Measurements from ENCODE around the gene SMIM27. TPM values are rescaled to one million over a fixed set of nuclear protein-coding genes. Genes with fewer than 3 reads are reported as not detected.

Gene SMIM27
- total and polyA plus RNA-seq, 8 donors, result 3.5 to 14.4 (median 6.9) TPM

GRCh38 chr9:32573821-32574220 is 21.7 kb downstream of the SMIM27 start:
- Histone ChIP-seq H3K36me3 (no peaks in the 10 kb centered on the region), H3K27ac (peak overlapping the region in 2 of 4 donors; percentile 83 to 87), H3K4me1 (peaks cover 0 to 21% (median 11%) of the 10 kb centered on the region in 3 donors), H3K27me3 (no peaks in the 10 kb centered on the region), H3K9me3 (no peaks in the 10 kb centered on the region), H3K4me3 (peak overlapping the region in 2 of 4 donors; percentile 79 to 87)
- TF ChIP-seq CTCF (IDR thresholded peaks at IDR 0.05), result no peak
- no peak for ATAC-seq
- intact Hi-C loops (cut with DNase I), result loop anchor here in 2 of 3 donors (5.0 to 10.0 kb wide), 2 partner anchors 132 to 139 kb away; no protein-coding TSS in a partner anchor
- no peak for DNase-seq
- 76 to 86% methylated on average over 7 of the region's 7 CpGs for WGBS, 2 donors
- no peak for FAIRE-seq

GRCh38 chr9:32574858-32575257 is 22.7 kb downstream of the SMIM27 start:
- peaks cover 0 to 21% (median 11%) of the 10 kb centered on the region in 3 donors for H3K4me1 ChIP-seq
- no peak overlapping the region for H3K27ac ChIP-seq
- H3K36me3 ChIP-seq, result no peaks in the 10 kb centered on the region
- intact Hi-C loops (cut with DNase I), result loop anchor here in 2 of 3 donors (5.0 to 10.0 kb wide), 4 partner anchors 133 to 198 kb away; partner anchors contain the start of gene ACO1 (in 1 of the 2)
- FAIRE-seq (no peak), ATAC-seq (no peak), DNase-seq (no peak)
- H3K9me3 ChIP-seq, result no peaks in the 10 kb centered on the region
- H3K27me3 ChIP-seq, result no peaks in the 10 kb centered on the region
- H3K4me3 ChIP-seq, result no peak overlapping the region
- 25 to 32% methylated on average over 1 of the region's 1 CpG for WGBS, 2 donors
- no peak for TF ChIP-seq CTCF (IDR thresholded peaks at IDR 0.05)

- intact Hi-C loops (cut with DNase I), result loop anchor here in 2 of 3 donors (5.0 to 10.0 kb wide), 3 partner anchors 143 to 200 kb away; partner anchors contain the start of gene ACO1 (in 1 of the 2)
- ATAC-seq (no peak), DNase-seq (no peak), FAIRE-seq (no peak)
- Histone ChIP-seq H3K36me3 (no peaks in the 10 kb centered on the region), H3K27ac (no peak overlapping the region), H3K4me3 (no peak overlapping the region), H3K9me3 (no peaks in the 10 kb centered on the region), H3K4me1 (peaks cover 0 to 6% (median 0%) of the 10 kb centered on the region in 3 donors), H3K27me3 (no peaks in the 10 kb centered on the region)
- TF ChIP-seq CTCF (IDR thresholded peaks at IDR 0.05), result no peak
- WGBS, 2 donors, result 53 to 66% methylated on average over 3 of the region's 3 CpGs
These were observed 25.2 kb downstream of the SMIM27 start for GRCh38 chr9:32577316-32577715.

- Histone ChIP-seq H3K4me1 (no peaks in the 10 kb centered on the region), H3K27me3 (no peaks in the 10 kb centered on the region), H3K27ac (no peak overlapping the region), H3K36me3 (no peaks in the 10 kb centered on the region), H3K4me3 (no peak overlapping the region), H3K9me3 (no peaks in the 10 kb centered on the region)
- no peak for ATAC-seq
- no peak for FAIRE-seq
- no peak for TF ChIP-seq CTCF (IDR thresholded peaks at IDR 0.05)
- no peak for DNase-seq
- WGBS, 2 donors, result 40 to 49% methylated on average over 5 of the region's 5 CpGs
- intact Hi-C loops (cut with DNase I), result loop anchor here in 2 of 3 donors (5.0 to 10.0 kb wide), 3 partner anchors 144 to 202 kb away; partner anchors contain the start of gene ACO1 (in 1 of the 2)
These were observed 26.8 kb downstream of the SMIM27 start for GRCh38 chr9:32578976-32579375.

- DNase-seq (peak; percentile 54 to 87 (median 66)), ATAC-seq (peak; percentile 58 to 88 (median 80)), FAIRE-seq (peak; percentile 90)
- Histone ChIP-seq H3K9me3 (no peaks in the 10 kb centered on the region), H3K27ac (no peak overlapping the region), H3K27me3 (no peaks in the 10 kb centered on the region), H3K36me3 (no peaks in the 10 kb centered on the region), H3K4me3 (no peak overlapping the region), H3K4me1 (no peaks in the 10 kb centered on the region)
- peak; percentile 53 to 90 (median 84) for TF ChIP-seq CTCF (IDR thresholded peaks at IDR 0.05)
- intact Hi-C loops (cut with DNase I), result loop anchor here (5.0 to 10.0 kb wide), 6 partner anchors 145 to 392 kb away; partner anchors contain the start of gene ACO1 (in 1 of the 3)
- 13 to 15% methylated on average over 4 of the region's 4 CpGs for WGBS, 2 donors
These were observed 27.7 kb downstream of the SMIM27 start for GRCh38 chr9:32579706-32580331.
